ENCODE data around the gene PLEKHG3.

PLEKHG3 gene

GRCh38 chr14:64777461-64777860 is 73.2 kb downstream of the PLEKHG3 start:
- Histone ChIP-seq H4K20me1 (ENCODE audit: control insufficient read depth, insufficient read depth, low read depth, low read length) (no peaks in the 10 kb centered on the region), H3K4me2 (ENCODE audit: low read length) (no peak overlapping the region)
- TF ChIP-seq CTCF (IDR thresholded peaks at IDR 0.05; ENCODE audit: low read depth, low read length, poor library complexity, severe bottlenecking) (no peak), EZH2phosphoT487 (IDR thresholded peaks at IDR 0.05; ENCODE audit: borderline replicate concordance, low read length) (no peak)

DNA sequence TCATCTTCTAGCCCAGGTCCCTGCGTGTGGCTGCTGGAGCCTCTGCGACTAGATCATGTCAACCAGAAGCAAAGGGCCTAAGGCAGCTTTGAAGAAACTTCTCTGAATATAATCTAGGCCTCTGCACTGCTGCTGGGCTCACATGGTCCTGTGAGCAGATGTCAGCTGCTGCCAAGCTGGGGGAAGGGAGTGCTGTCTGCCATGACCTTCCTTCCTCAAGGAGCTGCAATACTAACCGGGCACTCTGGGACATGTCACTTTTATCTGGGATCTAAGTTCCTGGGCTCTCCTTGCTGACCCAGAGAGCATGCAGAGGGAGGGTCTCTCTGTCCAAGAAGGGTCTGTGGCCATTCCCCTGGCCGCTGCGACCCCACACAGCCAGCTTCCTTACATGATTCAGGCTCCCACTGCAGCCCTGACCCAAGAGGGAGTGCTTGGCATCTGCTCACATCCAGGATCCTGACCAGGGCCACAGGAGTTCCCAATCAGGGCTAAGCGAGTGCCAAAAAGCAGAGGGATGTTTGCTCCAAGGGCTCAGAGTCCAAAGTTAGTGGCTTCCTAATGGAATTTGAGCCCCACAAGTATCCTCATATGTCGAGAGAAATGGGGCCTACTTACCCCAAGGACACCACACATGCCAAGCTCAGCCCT is 74.0 kb downstream of the PLEKHG3 start:
- Histone ChIP-seq H3K36me3 (ENCODE audit: control insufficient read depth, low read length) (no peaks in the 10 kb centered on the region), H3K79me2 (ENCODE audit: control insufficient read depth, low read length) (no peaks in the 10 kb centered on the region), H3K9me3 (ENCODE audit: control insufficient read depth, insufficient read depth, low read length) (no peaks in the 10 kb centered on the region), H3F3A (ENCODE audit: control insufficient read depth, insufficient read depth) (no peaks in the 10 kb centered on the region), H3K27me3 (ENCODE audit: control insufficient read depth, low read length) (peaks cover 6% of the 10 kb centered on the region; the same call in 1 of the 2 replicates), H4K20me1 (ENCODE audit: control insufficient read depth, insufficient read depth, low read depth, low read length) (no peaks in the 10 kb centered on the region), H3K4me1 (ENCODE audit: control insufficient read depth, low read length) (no peaks in the 10 kb centered on the region), H3K9me2 (replicated peaks; ENCODE audit: control insufficient read depth, low read length) (no peaks in the 10 kb centered on the region), H3K27ac (ENCODE audit: low read depth, low read length) (no peak overlapping the region), H3K4me2 (ENCODE audit: low read length) (no peak overlapping the region), H3K4me3 (ENCODE audit: low read length) (no peak overlapping the region)
- TF ChIP-seq EZH2phosphoT487 (IDR thresholded peaks at IDR 0.05; ENCODE audit: borderline replicate concordance, low read length) (no peak), CTCF (IDR thresholded peaks at IDR 0.05; ENCODE audit: low read depth, low read length, poor library complexity, severe bottlenecking) (no peak)

More at GRCh38 chr14:64777461-64777860, 73.2 kb downstream of the PLEKHG3 start:
- no peaks in the 10 kb centered on the region for H3K9me2 ChIP-seq (replicated peaks; ENCODE audit: control insufficient read depth, low read length)
- H3K27ac ChIP-seq (ENCODE audit: low read depth, low read length), result no peak overlapping the region
- H3K4me1 ChIP-seq (ENCODE audit: control insufficient read depth, low read length), result no peaks in the 10 kb centered on the region
- peaks cover 6% of the 10 kb centered on the region; the same call in 1 of the 2 replicates for H3K27me3 ChIP-seq (ENCODE audit: control insufficient read depth, low read length)
- no peaks in the 10 kb centered on the region for H3K9me3 ChIP-seq (ENCODE audit: control insufficient read depth, insufficient read depth, low read length)
- no peaks in the 10 kb centered on the region for H3K36me3 ChIP-seq (ENCODE audit: control insufficient read depth, low read length)
- H3K79me2 ChIP-seq (ENCODE audit: control insufficient read depth, low read length), result no peaks in the 10 kb centered on the region
- H3F3A ChIP-seq (ENCODE audit: control insufficient read depth, insufficient read depth), result no peaks in the 10 kb centered on the region
- no peak overlapping the region for H3K4me3 ChIP-seq (ENCODE audit: low read length)

GRCh38 chr14:64779472-64779871 is 75.2 kb downstream of the PLEKHG3 start:
- peaks cover 6% of the 10 kb centered on the region; the same call in 1 of the 2 replicates for H3K27me3 ChIP-seq (ENCODE audit: control insufficient read depth, low read length)
- H3K27ac ChIP-seq (ENCODE audit: low read depth, low read length), result no peak overlapping the region
- no peaks in the 10 kb centered on the region for H4K20me1 ChIP-seq (ENCODE audit: control insufficient read depth, insufficient read depth, low read depth, low read length)
- no peak overlapping the region for H3K4me2 ChIP-seq (ENCODE audit: low read length)
- H3K9me3 ChIP-seq (ENCODE audit: control insufficient read depth, insufficient read depth, low read length), result no peaks in the 10 kb centered on the region
- no peak overlapping the region for H3K4me3 ChIP-seq (ENCODE audit: low read length)
- H3F3A ChIP-seq (ENCODE audit: control insufficient read depth, insufficient read depth), result no peaks in the 10 kb centered on the region
- no peaks in the 10 kb centered on the region for H3K9me2 ChIP-seq (replicated peaks; ENCODE audit: control insufficient read depth, low read length)
- H3K36me3 ChIP-seq (ENCODE audit: control insufficient read depth, low read length), result no peaks in the 10 kb centered on the region
- H3K4me1 ChIP-seq (ENCODE audit: control insufficient read depth, low read length), result no peaks in the 10 kb centered on the region
- TF ChIP-seq EZH2phosphoT487 (IDR thresholded peaks at IDR 0.05; ENCODE audit: borderline replicate concordance, low read length) (no peak), CTCF (IDR thresholded peaks at IDR 0.05; ENCODE audit: low read depth, low read length, poor library complexity, severe bottlenecking) (no peak)
- H3K79me2 ChIP-seq (ENCODE audit: control insufficient read depth, low read length), result no peaks in the 10 kb centered on the region
